HK-2 (cell line): Measurements from ENCODE around the gene ASPDH.
A peak's percentile ranks its signal among the peaks of the same experiment; 100 is the strongest.

Source experiments
- DNase-seq: peaks from one replicate; pipeline ENCODE4 v3.0.0-alpha.2; 2018; ENCODE audit not compliant: unreplicated experiment

The ASPDH gene

DNA sequence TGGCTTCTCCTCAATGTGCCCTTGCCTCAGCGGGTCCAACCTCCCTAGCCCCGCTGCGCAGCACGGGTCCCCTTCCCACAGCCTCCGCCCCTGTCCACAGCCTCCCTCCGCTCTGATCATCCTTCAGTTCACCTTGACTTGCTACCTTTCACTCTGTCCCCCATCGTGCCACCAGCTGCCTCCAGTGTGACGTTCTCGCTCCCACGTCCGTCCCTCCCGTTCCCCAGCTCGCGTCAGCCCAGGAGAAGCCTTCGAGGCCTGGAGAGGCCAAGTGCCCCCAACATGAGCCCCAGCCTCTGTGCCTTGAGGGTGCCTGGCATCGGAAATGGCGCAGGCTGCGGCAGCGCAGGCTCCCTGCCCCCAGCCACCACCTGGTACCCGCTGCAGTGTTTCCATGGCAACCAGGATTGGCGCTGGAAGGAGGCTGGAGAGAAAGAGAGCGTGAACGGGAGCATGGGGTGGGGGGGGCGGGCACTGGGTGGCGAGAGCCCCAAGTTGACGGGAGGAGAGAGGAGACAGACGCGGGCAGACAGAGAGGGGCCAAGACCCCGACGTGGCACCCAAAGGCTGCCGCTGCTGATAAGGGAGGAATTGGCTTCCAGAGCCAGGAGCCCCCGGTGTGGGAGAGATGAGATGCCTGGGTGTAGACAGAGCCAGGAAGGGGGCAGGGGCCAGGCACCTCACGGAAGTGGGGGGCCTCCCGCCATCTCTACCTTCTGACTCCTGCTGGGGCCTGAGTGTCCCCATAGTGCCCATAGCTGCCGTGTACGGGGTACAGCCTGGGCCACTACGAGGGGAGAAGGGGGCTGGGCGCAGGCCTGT is 844 bp upstream of the ASPDH start:
- DNase-seq: no peak

DNA sequence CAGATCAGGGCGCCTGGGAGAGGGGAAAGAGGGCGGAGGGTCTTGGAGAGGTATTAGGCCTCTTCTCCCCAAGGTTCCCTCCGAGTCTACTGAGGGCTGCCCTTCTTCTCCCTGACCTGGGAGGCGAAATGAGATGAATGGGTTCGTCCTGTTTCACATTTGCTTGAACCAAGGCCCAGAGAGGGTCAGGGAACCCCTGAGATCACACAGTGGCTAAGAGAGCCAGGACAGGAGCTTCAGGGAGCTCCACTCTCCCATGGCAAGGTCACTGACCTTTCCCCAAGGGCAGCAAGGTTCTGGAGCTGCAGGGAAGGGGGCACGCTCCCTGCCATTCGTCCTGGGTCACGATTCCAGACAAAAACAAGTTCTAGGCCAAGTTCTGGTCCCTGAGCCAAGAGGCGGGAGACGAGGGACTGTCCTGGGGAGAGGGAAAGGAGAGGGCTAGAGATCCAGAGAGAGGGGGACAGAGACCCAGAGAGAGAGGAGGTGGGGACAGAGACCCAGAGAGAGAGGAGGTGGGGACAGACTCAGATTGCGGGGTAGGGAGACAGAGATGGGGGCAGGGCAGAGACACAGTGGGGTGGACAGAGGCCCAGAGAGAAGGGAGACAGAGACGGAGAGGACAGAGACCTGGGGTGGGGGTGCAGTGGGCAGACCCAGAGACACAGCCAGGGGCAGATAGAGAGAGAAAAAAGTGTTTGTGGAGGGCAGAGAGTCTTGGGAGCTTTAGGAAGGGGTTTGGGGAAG is 541 bp downstream of the ASPDH start:
- DNase-seq: no peak

DNA sequence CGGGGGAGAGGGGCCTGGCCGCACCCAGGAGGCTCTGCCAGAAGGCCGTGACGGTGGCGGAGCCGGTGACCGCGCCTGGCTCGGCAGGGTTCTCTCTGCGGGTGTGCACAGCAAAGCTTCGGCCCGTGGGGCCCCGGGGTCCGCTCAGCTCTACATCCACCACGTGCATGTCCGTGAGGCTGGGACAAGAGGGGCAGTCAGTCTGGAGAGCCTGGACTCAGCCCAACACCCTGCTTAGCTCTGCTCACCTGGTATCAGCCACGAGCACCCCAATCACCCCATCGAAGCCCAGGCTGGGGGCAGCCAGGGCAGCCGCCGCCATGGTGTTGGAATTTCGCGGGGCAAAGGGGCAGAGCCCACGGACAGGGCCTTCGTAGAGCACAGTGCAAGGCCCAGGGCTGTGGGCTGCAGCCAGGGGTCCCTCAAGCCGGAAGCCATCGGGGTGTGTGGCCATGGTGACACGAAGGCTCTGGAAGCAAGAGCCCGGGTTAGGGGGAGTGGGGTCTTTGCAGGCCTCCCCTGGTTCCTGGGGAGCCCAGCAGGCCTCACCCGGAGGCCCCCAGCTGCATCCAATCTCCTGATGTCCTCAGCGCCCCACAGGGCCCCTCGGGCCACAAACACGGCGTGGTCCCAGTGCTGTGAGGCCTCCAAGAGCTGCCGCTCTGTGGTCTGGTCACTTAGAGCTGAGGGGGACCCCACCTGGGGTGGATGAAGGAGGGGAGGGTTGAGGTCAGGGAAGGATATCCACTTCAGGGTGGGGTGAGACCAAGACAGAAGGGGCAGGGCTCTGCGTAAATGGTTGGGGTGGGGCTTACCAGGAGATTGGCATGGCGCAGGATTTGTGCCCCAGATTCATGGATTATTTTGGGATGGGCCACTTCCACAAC is 1.4 kb downstream of the ASPDH start:
- DNase-seq: no peak

DNA sequence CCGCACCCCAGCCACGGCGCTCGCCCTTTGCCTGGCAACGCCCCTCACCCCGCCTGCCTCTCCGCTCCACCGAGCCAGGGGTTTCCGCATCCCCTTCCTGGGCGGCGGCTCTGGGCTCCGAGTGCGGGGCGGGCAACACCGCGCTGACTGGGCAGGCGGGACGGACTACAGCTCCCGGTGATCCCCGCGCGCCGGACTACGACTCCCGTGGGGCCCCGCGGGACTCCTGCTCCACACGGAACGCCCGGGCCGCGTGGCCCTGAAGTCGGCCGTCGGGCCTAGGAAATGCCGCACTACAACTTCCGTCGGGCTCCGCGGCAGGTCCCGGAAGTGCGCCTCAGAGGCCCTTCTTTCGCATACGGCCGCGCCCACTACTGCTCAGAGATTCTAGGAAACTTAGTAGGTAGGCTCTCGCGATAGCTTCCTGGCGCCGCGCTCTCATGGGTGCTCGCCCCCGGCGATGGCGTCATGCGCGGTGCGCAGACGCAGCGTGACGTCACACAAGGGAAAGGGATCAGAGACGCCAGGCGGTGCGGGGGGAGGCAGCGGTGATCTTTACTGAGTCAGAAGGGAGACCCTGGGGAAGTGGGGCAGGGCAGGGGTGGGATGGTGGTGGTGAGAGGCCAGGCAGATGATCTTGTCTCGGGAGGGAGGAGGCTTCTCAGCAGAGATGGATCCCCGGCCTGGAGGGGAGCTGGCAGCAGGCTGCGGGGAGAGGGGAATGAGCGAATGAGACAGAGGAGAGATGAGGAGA is 2.5 kb downstream of the ASPDH start, which contains the start of gene JOSD2:
Gene JOSD2 (minus strand): TSS at position 123 of the 754 bp plus-strand sequence. CDS start 760 bp downstream, outside the sequence.
- DNase-seq: peak; percentile 98

DNA sequence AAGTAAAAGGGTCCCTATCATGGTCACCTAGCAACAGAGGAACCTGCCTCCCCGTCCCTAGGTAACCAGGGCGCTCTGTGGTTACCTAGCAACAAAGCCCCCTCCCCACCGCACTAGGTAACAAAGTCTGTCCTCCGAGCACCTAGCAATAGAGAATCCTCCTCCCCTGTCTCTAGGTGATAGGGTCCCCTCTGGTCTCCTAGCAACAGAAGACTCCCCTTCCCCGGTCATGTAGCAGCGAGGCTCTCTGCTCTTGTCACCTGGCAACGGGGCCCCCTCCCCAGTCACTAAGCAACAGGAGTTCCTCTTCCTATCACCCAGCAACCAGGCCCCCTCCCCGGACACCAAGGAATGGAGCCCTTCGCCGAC is 3.0 kb downstream of the ASPDH start:
- no peak for DNase-seq

DNA sequence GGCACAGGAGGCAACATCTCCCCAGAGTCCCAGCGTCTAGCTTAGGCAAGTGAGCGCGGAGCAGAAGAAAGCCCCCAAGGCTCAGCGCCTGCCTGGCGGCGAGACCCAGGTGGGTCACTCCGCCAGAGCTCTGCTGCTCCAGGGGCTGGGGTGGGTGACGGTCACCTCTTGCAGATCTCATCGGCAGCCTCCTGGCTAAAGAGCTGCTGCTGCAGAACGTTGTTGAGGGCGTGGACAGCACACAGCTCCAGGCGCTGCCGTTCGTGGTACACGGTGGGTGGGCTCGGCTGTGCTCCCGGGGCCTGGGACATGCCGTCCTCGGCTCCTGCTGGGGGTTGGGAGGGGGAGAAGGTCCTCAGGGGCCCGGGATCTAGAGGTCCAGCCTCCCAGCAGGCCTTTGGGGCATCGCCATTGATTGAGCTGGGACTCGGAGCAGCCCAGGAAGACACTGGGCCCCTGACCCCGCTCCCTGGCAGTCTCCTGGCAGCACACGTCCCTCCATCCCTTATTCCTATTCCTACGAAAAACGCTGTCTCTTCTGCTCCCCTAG is 3.5 kb downstream of the ASPDH start:
- no peak for DNase-seq

DNA sequence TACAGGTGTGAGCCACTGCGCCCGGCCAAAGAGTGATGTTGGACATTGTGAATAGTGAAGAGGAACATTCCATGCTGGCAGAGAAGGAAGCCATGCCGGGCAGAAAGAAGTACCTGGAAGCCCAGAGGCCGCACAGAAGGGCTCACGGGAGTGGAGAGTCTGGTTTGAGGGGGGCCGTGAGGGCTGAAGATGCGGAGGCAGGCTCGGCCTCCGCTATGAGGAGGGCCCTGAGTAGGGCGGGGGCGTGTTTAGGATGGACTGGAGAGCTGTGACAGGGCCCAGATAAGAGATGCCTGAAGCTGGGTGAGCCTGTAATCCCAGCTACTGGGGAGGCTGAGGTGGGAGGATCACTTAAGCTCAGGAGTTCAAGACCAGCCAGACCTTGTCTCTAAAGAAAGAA is 4.3 kb downstream of the ASPDH start:
- no peak for DNase-seq

DNA sequence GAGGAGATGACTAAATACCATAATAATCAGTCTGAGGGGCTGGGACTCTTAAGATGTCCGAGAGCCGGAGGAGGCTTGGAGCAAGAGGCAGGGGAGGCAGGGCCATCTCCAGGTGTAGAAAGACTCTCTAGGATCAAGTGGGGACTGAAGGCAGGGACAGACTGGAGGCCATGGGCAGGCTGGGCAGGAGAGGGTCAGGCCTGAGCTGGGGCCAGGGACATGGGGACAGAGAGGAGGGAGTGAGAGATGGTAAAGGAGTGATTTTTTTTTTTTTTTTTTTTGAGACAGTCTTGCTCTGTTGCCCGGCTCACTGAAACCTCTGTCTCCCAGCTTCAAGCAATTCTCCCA is 4.9 kb downstream of the ASPDH start:
- DNase-seq: no peak

DNA sequence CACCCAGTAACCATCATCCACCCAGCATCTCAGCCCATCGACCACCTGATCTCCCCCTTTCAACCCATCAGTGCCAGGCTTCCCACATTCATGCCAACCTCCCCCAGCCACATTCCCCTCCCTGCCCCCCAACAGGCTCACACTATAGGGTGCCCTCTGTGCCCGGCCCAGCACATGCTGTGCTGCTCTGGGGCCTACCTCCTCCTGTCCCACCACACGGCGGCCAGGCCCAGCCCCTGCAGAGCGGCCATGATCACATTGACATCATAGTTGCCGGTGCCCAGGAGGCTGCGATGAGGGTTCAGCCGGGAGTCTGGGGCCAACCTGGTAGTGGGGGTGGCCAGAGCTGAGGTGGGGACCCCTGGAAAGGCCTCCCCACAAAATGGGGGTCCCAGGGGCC is 6.3 kb downstream of the ASPDH start:
- no peak for DNase-seq

DNA sequence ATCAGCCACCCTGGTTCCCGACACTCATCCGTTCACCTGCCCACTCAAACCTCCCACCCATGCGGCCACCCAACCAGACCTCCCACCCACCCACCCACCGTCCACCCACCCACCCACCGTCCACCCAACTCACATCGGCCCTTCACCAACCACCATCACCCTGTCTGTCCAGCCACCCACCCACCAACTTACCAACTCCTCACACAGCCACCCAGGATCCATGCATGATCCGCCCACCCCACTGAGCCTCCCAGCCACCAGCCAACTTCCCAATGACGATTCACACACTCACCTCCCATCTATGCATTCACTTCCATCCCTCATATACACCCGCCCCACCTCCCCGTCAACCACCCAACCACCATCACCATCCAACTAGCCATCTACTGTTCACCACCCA is 7.0 kb downstream of the ASPDH start:
- no peak for DNase-seq

DNA sequence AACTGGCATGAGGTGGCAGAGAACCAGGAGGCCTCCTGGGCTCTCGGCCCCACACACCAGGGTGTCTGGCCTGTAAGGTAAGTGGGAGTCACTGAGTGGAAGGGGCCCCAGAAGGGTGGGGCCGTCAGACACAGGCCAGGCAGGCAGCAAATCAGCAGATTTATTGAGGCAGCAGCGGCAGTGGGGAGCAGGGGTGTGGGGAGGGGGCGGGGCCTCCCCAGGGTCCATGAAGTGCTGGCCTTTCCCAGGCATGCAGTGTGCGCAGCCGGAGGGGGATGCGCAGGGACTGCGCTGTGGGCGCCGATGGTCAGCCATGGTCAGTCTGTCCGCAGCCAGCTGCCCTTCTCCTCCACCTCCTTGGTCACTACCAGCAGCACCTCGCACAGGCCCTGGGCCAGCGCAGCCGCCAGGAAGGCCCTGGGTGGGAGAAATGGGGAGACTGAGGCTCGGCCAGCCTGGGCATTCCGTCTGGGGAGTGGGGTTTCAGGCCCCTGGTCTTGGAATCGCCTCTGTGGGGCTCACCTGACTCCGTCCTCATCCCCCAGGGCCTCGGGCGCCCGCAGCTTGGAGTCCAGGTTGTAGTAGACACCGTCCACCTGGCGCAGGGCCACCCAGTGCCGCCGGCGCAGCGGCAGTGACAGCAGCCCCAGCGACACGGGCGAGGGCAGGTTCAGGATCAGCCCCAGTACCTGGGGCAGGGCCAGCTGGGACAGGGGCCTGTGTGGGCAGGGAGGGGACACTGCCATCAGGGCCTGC is 7.7 kb downstream of the ASPDH start:
- DNase-seq: no peak

DNA sequence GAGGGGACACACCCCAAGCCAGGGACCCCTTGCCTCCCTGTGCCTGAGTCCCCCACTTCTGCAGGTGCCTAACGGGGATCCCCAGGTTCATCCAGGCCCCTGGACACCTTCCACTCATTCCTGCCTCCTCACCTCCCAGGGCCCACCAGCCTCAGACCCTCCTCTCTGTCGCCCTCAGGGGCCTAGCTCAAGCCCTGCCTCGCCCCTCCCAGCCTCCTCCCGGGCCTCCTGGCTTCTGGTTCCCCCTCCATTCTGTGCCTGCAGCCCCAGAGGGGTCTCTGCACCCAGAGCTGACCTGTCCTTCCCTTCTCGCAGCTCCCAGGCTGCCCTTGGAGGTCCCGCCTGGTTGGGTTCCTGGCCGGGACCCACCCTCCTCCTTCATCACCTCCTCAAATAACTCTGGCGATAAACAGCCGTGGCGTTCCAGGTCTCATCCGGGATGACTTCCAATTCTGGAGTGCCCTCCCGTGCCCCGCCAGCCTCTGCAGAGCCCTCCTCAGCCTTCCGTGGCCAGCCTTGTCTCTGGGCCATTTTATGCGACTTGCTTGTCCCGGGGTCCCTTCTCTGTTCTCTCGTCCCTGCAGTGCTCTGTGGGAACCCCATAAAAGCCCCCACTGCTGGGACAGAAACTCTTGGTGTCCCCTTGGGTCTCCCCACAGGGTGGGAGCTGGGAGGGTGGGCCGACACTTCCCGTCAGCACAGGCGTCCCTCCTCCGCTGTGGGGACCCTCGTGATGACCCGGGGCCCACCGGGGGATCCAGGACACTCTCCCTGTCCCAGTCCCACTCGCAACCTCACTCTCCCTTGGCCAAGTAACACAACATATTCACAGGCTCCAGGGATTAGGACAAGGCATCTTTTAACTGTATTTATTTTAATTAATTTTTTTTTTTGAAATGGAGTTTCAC is 11.9 kb downstream of the ASPDH start:
- DNase-seq: no peak

DNA sequence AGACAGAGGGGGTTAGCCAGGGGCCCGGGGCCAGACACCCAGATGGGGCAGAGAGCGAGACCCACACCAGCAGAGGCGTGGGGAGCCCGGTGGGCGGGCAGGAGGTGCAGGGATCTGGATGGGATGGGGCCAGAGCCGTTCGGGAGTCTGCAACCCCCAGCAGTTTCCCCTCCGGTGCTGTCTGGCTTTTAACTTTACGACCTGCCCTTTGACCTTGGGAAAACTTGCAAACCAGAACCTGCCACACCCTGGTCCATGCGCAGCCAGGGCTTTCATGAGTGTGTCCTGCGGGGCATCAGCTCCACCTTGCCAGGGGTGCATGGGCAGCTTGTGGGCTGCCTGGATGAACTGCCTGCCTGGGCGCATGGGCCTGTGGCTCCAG is 12.5 kb downstream of the ASPDH start:
- no peak for DNase-seq

DNA sequence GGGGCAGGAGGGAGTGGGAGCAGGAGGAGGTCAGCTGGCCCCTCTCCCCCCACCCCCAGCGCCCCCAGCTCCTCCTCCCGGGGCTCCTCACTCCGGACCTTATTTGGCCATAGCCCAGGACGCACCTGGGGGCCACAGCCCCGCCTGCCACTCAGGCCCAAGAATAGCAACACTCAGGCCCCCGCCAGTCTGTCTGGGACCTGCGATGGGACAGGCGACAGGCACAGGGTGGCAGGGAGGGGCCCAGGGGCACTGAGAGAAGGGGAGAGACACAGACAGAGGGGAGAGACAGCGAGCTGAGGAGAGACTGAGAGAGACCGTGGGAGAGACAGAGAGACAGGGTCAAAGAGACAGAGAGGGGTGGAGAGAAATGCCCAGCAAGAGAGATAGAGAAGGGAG is 13.0 kb downstream of the ASPDH start:
- DNase-seq: no peak

DNA sequence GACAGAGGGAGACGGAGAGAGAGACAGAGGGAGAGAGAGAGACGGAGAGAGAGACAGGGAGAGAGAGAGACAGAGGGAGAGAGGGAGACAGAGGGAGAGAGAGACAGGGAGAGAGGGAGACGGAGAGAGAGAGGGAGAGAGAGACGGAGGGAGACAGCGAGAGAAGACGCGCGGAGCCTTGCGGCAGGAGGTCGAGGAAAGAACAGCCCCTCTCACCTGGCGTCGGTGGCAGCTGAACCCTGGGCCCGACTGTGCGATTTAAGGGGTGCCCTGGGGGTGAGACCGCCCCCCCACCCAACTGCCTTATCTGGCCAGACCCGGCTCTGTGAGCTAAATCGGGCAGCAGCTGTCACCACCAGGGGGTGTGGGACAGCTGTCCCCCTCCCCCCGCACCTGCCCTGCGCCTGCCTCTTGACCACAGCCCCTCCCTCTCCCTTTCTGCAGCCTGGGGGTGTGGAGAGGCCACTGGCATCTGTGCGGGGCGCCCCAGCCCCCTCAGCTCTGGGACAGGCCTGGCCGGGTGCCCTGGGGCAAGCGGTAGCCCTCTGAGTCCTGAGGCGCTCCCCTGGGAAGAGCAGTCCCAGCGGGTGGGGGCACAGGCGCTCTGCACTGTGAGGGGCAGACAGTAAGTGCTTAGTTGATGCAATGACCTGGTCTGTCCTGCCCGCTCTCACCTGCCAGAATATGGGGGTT is 13.5 kb downstream of the ASPDH start:
- no peak for DNase-seq

DNA sequence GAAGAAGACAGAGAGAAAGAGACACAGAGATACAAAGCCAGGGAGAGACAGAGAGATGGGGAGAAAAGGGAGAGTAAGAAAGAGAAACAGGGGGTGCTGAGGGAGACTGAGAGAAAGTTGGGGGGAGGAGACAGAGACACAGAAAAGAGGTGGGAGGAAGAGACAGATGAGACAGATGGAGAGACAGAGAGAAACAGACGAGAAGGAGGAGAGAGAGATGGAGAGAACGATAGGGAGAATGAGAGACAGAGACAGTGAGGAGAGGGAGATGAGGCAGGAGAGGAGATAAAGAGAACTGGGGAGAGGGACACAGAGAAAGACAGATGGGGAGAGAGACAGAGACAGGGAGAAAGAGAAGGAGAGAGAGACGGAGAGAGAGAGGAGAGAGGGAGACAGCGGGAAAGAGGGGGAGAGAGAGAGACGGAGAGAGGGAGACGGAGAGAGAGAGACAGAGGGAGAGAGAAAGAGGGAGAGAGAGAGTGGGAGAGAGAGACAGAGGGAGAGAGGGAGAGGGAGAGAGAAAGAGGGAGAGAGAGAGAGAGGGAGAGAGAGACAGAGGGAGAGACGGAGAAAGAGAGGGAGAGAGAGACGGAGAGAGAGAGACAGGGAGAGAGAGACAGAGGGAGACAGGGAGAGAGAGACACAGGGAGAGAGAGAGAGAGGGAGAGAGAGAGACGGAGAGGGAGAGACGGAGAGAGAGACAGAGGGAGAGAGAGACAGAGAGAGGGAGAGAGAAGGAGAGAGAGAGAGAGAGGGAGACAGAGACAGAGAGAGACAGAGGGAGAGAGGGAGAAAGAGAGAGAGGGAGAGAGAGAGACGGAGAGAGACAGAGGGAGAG is 15.3 kb downstream of the ASPDH start:
- no peak for DNase-seq

DNA sequence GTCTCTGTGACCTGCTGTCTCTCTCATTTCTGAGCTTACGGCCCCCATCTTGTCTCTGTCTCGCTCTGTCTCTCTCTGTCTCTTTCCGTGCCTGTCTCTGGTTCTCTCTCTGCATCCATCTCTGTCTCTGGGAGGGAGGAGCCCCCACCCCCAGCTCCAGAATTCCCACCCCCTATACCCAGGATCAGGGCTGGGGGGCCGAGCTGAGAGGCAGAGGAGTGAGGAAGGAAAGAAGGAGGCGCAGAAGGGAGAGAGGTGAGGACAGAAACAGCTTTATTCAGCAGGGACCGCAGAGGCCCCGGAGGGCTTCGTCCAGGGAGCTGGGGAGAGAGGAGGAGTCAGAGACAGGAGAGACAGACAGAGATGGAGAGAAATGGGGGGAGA is 16.7 kb downstream of the ASPDH start:
- no peak for DNase-seq
